ES-I3 (cell line): Measurements from ENCODE around the gene DKK3.
A peak's percentile ranks its signal among the peaks of the same experiment; 100 is the strongest.

Experiments
- H3K36me3 ChIP-seq: 2 replicates; pipeline ENCODE4 v1.6.1; 2013; ENCODE audit warnings: mild to moderate bottlenecking, low read length, control low read depth, moderate library complexity; ENCODE audit not compliant: insufficient read depth
- H3K4me1 ChIP-seq: 2 replicates; pipeline ENCODE4 v1.6.1; 2013; ENCODE audit warnings: mild to moderate bottlenecking, control low read depth, low read length; ENCODE audit not compliant: insufficient read depth
- H3K9ac ChIP-seq: 2 replicates; pipeline ENCODE4 v1.6.1; 2013; ENCODE audit warnings: low read depth, mild to moderate bottlenecking, low read length, moderate library complexity
- H3K9me3 ChIP-seq: 2 replicates; pipeline ENCODE4 v1.6.1; 2013; ENCODE audit warnings: mild to moderate bottlenecking, low read length, moderate library complexity; ENCODE audit not compliant: control insufficient read depth, insufficient read depth

DKK3 gene

GRCh38 chr11:12019866-12020416 lies 11.5 kb upstream of the DKK3 start:
- Histone ChIP-seq H3K4me1 (no peaks in the 10 kb centered on the region), H3K9me3 (no peaks in the 10 kb centered on the region; the same call in 1 of the 2 replicates), H3K9ac (no peak overlapping the region), H3K36me3 (no peaks in the 10 kb centered on the region)

- Histone ChIP-seq H3K4me1 (no peaks in the 10 kb centered on the region), H3K9ac (no peak overlapping the region), H3K9me3 (no peaks in the 10 kb centered on the region; the same call in 1 of the 2 replicates), H3K36me3 (no peaks in the 10 kb centered on the region)
These were observed 10.9 kb upstream of the DKK3 start for GRCh38 chr11:12019337-12019736.

- Histone ChIP-seq H3K36me3 (no peaks in the 10 kb centered on the region), H3K9ac (no peak overlapping the region), H3K4me1 (no peaks in the 10 kb centered on the region), H3K9me3 (no peaks in the 10 kb centered on the region; the same call in 1 of the 2 replicates)
These were observed 9.5 kb upstream of the DKK3 start for GRCh38 chr11:12017865-12018453.

- no peaks in the 10 kb centered on the region; the same call in 1 of the 2 replicates for H3K9me3 ChIP-seq
- no peaks in the 10 kb centered on the region for H3K36me3 ChIP-seq
- H3K4me1 ChIP-seq, result no peaks in the 10 kb centered on the region
- H3K9ac ChIP-seq, result no peak overlapping the region
These were observed 8.8 kb upstream of the DKK3 start for GRCh38 chr11:12017243-12017678.

- no peaks in the 10 kb centered on the region for H3K9me3 ChIP-seq
These were observed 7.8 kb upstream of the DKK3 start for GRCh38 chr11:12016246-12016645.

GRCh38 chr11:12015486-12015885 lies 7.1 kb upstream of the DKK3 start:
- Histone ChIP-seq H3K9ac (no peak overlapping the region), H3K9me3 (no peaks in the 10 kb centered on the region), H3K4me1 (no peaks in the 10 kb centered on the region), H3K36me3 (no peaks in the 10 kb centered on the region)

More at GRCh38 chr11:12016246-12016645, 7.8 kb upstream of the DKK3 start:
- no peaks in the 10 kb centered on the region for H3K4me1 ChIP-seq
- no peaks in the 10 kb centered on the region for H3K36me3 ChIP-seq
- H3K9ac ChIP-seq, result no peak overlapping the region

- no peaks in the 10 kb centered on the region for H3K36me3 ChIP-seq
- peaks cover 3% of the 10 kb centered on the region; the same call in 1 of the 2 replicates for H3K4me1 ChIP-seq
- H3K9ac ChIP-seq, result no peak overlapping the region
- H3K9me3 ChIP-seq, result no peaks in the 10 kb centered on the region
These were observed 5.4 kb upstream of the DKK3 start for GRCh38 chr11:12013781-12014180.

- H3K4me1 ChIP-seq, result peaks cover 9% of the 10 kb centered on the region
- H3K36me3 ChIP-seq, result no peaks in the 10 kb centered on the region
- H3K9me3 ChIP-seq, result no peaks in the 10 kb centered on the region
- H3K9ac ChIP-seq, result peak overlapping the region; percentile 50; the same call in 1 of the 2 replicates
These were observed 1.3 kb upstream of the DKK3 start for GRCh38 chr11:12009617-12010321.

GRCh38 chr11:12008790-12009616 lies 577 bp upstream of the DKK3 start:
- H3K4me1 ChIP-seq, result peaks cover 9% of the 10 kb centered on the region
- H3K9ac ChIP-seq, result peak overlapping the region; percentile 64
- H3K9me3 ChIP-seq, result no peaks in the 10 kb centered on the region

GRCh38 chr11:12007230-12007593 lies 1.2 kb downstream of the DKK3 start:
- Histone ChIP-seq H3K36me3 (peaks cover under 1% of the 10 kb centered on the region; the same call in 1 of the 2 replicates), H3K9me3 (no peaks in the 10 kb centered on the region), H3K4me1 (peaks cover 9% of the 10 kb centered on the region), H3K9ac (no peak overlapping the region)

More at GRCh38 chr11:12008790-12009616, 577 bp upstream of the DKK3 start:
- no peaks in the 10 kb centered on the region; the same call in 1 of the 2 replicates for H3K36me3 ChIP-seq

- Histone ChIP-seq H3K9ac (no peak overlapping the region), H3K36me3 (peaks cover 3% of the 10 kb centered on the region; the same call in 1 of the 2 replicates), H3K9me3 (no peaks in the 10 kb centered on the region), H3K4me1 (peaks cover 9% of the 10 kb centered on the region)
These were observed 1.7 kb downstream of the DKK3 start for GRCh38 chr11:12006552-12007229.

- H3K9me3 ChIP-seq, result no peaks in the 10 kb centered on the region
- no peak overlapping the region for H3K9ac ChIP-seq
- H3K36me3 ChIP-seq, result peaks cover 3% of the 10 kb centered on the region
- peaks cover 9% of the 10 kb centered on the region for H3K4me1 ChIP-seq
These were observed 3.0 kb downstream of the DKK3 start for GRCh38 chr11:12005476-12005875.

- Histone ChIP-seq H3K36me3 (peaks cover 3% of the 10 kb centered on the region), H3K9ac (no peak overlapping the region), H3K4me1 (peaks cover 9% of the 10 kb centered on the region), H3K9me3 (no peaks in the 10 kb centered on the region)
These were observed 3.4 kb downstream of the DKK3 start for GRCh38 chr11:12005061-12005460.

- peaks cover 5% of the 10 kb centered on the region; the same call in 1 of the 2 replicates for H3K4me1 ChIP-seq
- no peak overlapping the region for H3K9ac ChIP-seq
- no peaks in the 10 kb centered on the region for H3K9me3 ChIP-seq
- H3K36me3 ChIP-seq, result peaks cover 3% of the 10 kb centered on the region
These were observed 4.6 kb downstream of the DKK3 start for GRCh38 chr11:12003815-12004214.
